IMR-90 (cell line): Measurements from ENCODE around the gene CDCA4. TPM values are rescaled to one million over a fixed set of nuclear protein-coding genes. Genes with fewer than 3 reads are reported as not detected.

Experiments used
- ATAC-seq: fragments of 200-7000 bp; cut with Tn5 transposase; 2 replicates; pipeline ENCODE4 v1.9.1; 2020; ENCODE audit warnings: low read depth, mild to moderate bottlenecking, moderate library complexity
- BruUV-seq: library from RNA; stranded (reverse); fragments of 400-500 nt; replicated peaks from 2 replicates; lab custom pipeline; 2021; lab: Mats Ljungman, UMichigan
- CTCF ChIA-PET: fragments of 300-600 bp; formaldehyde crosslinking; extraction: SDS; loops from one replicate; lab custom pipeline; 2021; ENCODE audit warnings: antibody characterized with exemption; lab: Yijun Ruan, JAX
- POLR2A ChIA-PET: fragments of 300-600 bp; sonication (Branson Sonifier 250); formaldehyde crosslinking; loops from one replicate; lab custom pipeline; 2022; ENCODE audit warnings: antibody characterized with exemption; ENCODE audit not compliant: unreplicated experiment; lab: Charles Lee
- DNase-seq: peaks from one replicate; pipeline ENCODE4 v3.0.0; 2013
- H2AFZ ChIP-seq: replicated peaks from 2 replicates; pipeline ENCODE3; 2013; ENCODE audit warnings: low read length, mild to moderate bottlenecking; ENCODE audit not compliant: poor library complexity
- H2AK5ac ChIP-seq: 2 replicates; pipeline ENCODE4 v1.6.1; 2013; ENCODE audit warnings: low read depth, low read length, inconsistent platforms
- H2AK9ac ChIP-seq: replicated peaks from 2 replicates; pipeline ENCODE3; 2013; ENCODE audit warnings: mild to moderate bottlenecking, low read depth, low read length, moderate library complexity; ENCODE audit not compliant: poor library complexity
- H2BK120ac ChIP-seq: 2 replicates; pipeline ENCODE4 v1.6.1; 2013; ENCODE audit warnings: low read depth, low read length, inconsistent platforms
- H2BK15ac ChIP-seq: 3 replicates; pipeline ENCODE4 v1.6.1; 2013; ENCODE audit warnings: low read depth, low read length, inconsistent platforms
- H2BK20ac ChIP-seq: 2 replicates; pipeline ENCODE4 v1.6.1; 2013; ENCODE audit warnings: low read depth, mild to moderate bottlenecking, inconsistent platforms, low read length, moderate library complexity
- H2BK5ac ChIP-seq: 2 replicates; pipeline ENCODE4 v1.6.1; 2013; ENCODE audit warnings: mild to moderate bottlenecking, low read depth, low read length, inconsistent platforms; ENCODE audit not compliant: poor library complexity, severe bottlenecking
- H3K14ac ChIP-seq: replicated peaks from 2 replicates; pipeline ENCODE4 v1.6.1; 2013; ENCODE audit warnings: low read depth, low read length, inconsistent platforms
- H3K18ac ChIP-seq: 2 replicates; pipeline ENCODE4 v1.6.1; 2013; ENCODE audit warnings: low read depth, low read length, control low read depth
- H3K23ac ChIP-seq: 2 replicates; pipeline ENCODE4 v1.6.1; 2013; ENCODE audit warnings: low read depth, low read length, inconsistent platforms
- H3K27ac ChIP-seq: 2 replicates; pipeline ENCODE4 v1.5.1; 2013; ENCODE audit warnings: mild to moderate bottlenecking, control low read depth, low read length; ENCODE audit not compliant: insufficient read depth
- H3K27me3 ChIP-seq: 2 replicates; pipeline ENCODE4 v1.6.1; 2013; ENCODE audit warnings: low read length; ENCODE audit not compliant: control insufficient read depth, insufficient read depth
- H3K36me3 ChIP-seq: 2 replicates; pipeline ENCODE4 v1.6.1; 2013; ENCODE audit warnings: low read length, mixed read lengths; ENCODE audit not compliant: control insufficient read depth, insufficient read depth
- H3K4ac ChIP-seq: 2 replicates; pipeline ENCODE4 v1.6.1; 2013; ENCODE audit warnings: low read depth, low read length, inconsistent platforms
- H3K4me1 ChIP-seq: 2 replicates; pipeline ENCODE4 v1.6.1; 2013; ENCODE audit warnings: low read length, mixed read lengths; ENCODE audit not compliant: control insufficient read depth, insufficient read depth
- H3K4me2 ChIP-seq: 2 replicates; pipeline ENCODE4 v1.6.1; 2013; ENCODE audit warnings: low read depth, mild to moderate bottlenecking, control low read depth, low read length, moderate library complexity
- H3K4me3 ChIP-seq: 2 replicates; pipeline ENCODE4 v1.5.1; 2013; ENCODE audit warnings: low read depth, mild to moderate bottlenecking, control low read depth, low read length, moderate library complexity; ENCODE audit not compliant: insufficient read depth
- H3K56ac ChIP-seq: 2 replicates; pipeline ENCODE4 v1.6.1; 2013; ENCODE audit warnings: low read length, inconsistent platforms; ENCODE audit not compliant: insufficient read depth; ENCODE audit errors: extremely low read depth
- H3K79me1 ChIP-seq, 2 experiments: 2 replicates each; pipeline ENCODE4 v1.6.1; 2013; ENCODE audit warnings: low read length in 2 of 2, inconsistent platforms in 1 of 2, low read depth in 1 of 2
- H3K9ac ChIP-seq: 2 replicates; pipeline ENCODE4 v1.6.1; 2013; ENCODE audit warnings: low read depth, low read length, control low read depth
- H3K9me1 ChIP-seq: 2 replicates; pipeline ENCODE4 v1.6.1; 2013; ENCODE audit warnings: low read length, inconsistent platforms; ENCODE audit not compliant: insufficient read depth
- H3K9me3 ChIP-seq: 2 replicates; pipeline ENCODE4 v1.6.1; 2013; ENCODE audit warnings: low read length; ENCODE audit not compliant: control insufficient read depth, insufficient read depth
- H4K20me1 ChIP-seq: 2 replicates; pipeline ENCODE4 v1.6.1; 2013; ENCODE audit warnings: low read length, inconsistent platforms; ENCODE audit not compliant: insufficient read depth
- H4K5ac ChIP-seq: 2 replicates; pipeline ENCODE4 v1.6.1; 2013; ENCODE audit warnings: mild to moderate bottlenecking, low read depth, low read length, control low read depth
- H4K8ac ChIP-seq, 2 experiments: 2 replicates each; pipeline ENCODE4 v1.6.1; 2013; ENCODE audit warnings: low read depth in 2 of 2, low read length in 2 of 2, control low read depth in 1 of 2, inconsistent platforms in 1 of 2
- H4K91ac ChIP-seq: 2 replicates; pipeline ENCODE4 v1.6.1; 2013; ENCODE audit warnings: low read depth, low read length, inconsistent platforms; ENCODE audit not compliant: insufficient read depth
- BHLHE40 ChIP-seq: fragments of 150-350 bp; IDR thresholded peaks from 2 replicates; pipeline ENCODE4 v1.6.1; 2016; ENCODE audit warnings: mild to moderate bottlenecking, low read depth, low read length
- CEBPB ChIP-seq: IDR thresholded peaks from 2 replicates; pipeline ENCODE4 v1.6.1; 2012; ENCODE audit warnings: low read depth, low read length, improper control_type of control experiment
- CTCF ChIP-seq: conservative IDR thresholded peaks from 2 replicates; pipeline ENCODE4 v1.5.1; 2012; ENCODE audit warnings: mild to moderate bottlenecking, low read depth, low read length, improper control_type of control experiment
- FOS ChIP-seq: fragments of 150-350 bp; IDR thresholded peaks from 2 replicates; pipeline ENCODE4 v1.6.1; 2016; ENCODE audit warnings: low read depth, low read length
- MAZ ChIP-seq: IDR thresholded peaks from 2 replicates; pipeline ENCODE4 v1.6.1; 2012; ENCODE audit warnings: low read depth, mild to moderate bottlenecking, low read length, improper control_type of control experiment, moderate library complexity, borderline replicate concordance
- MXI1 ChIP-seq: IDR thresholded peaks from 2 replicates; pipeline ENCODE4 v1.6.1; 2012; ENCODE audit warnings: low read depth, mild to moderate bottlenecking, low read length, moderate library complexity, borderline replicate concordance
- POLR2A ChIP-seq: IDR thresholded peaks from 2 replicates; pipeline ENCODE4 v1.6.1; 2012; ENCODE audit warnings: mild to moderate bottlenecking, low read depth, low read length
- RAD21 ChIP-seq: IDR thresholded peaks from 2 replicates; pipeline ENCODE4 v1.6.1; 2012; ENCODE audit warnings: low read length, improper control_type of control experiment
- RFX5 ChIP-seq: IDR thresholded peaks from 2 replicates; pipeline ENCODE4 v1.8.0; 2012; ENCODE audit warnings: low read depth, mild to moderate bottlenecking, low read length, moderate library complexity
- WGBS, 2 experiments: methylation state at CpG; one replicate each; pipeline versions ENCODE4 v1.1.5 to v1.1.7; 2013; ENCODE audit warnings: missing lambda C conversion rate in 2 of 2; ENCODE audit not compliant: insufficient read length in 1 of 2; ENCODE audit errors: extremely low coverage in 2 of 2; 5-methylcytosine and 5-hydroxymethylcytosine counted together
- dilution Hi-C: fragments of 300-500 bp; cut with HindIII; formaldehyde crosslinking; loops from one replicate; pipeline ENCODE4 v1.14.3; 2018; ENCODE audit warnings: low sequenced_read_pairs; ENCODE audit not compliant: unreplicated experiment
- in situ Hi-C: fragments of 300-500 bp; cut with MboI; formaldehyde crosslinking; loops from 3 replicates; pipeline ENCODE4 v1.14.3; 2019; ENCODE audit warnings: low sequenced_read_pairs, inconsistent platforms, mixed read lengths
- intact Hi-C: fragments of 100-400 bp; cut with micrococcal nuclease; formaldehyde crosslinking; loops from 2 replicates; pipeline ENCODE4 v1.10.0; 2022
- polyA plus RNA-seq, 3 experiments: library from polyadenylated mRNA; depleted of rRNA; stranded (reverse); fragments of >200 nt; gene quantifications; 2 replicates each; pipeline ENCODE4 v1.2.3, GENCODE V29; 2012; ENCODE audit warnings: low replicate concordance in 1 of 3
- total RNA-seq: library from RNA; depleted of rRNA; stranded (reverse); fragments of >200 nt; gene quantifications from 2 replicates; pipeline ENCODE4 v1.2.3, GENCODE V29; 2012

CDCA4 gene
- total and polyA plus RNA-seq, 2 of the 4 experiments (the other 2 are of a cell fraction) = 17.7 to 18.6 TPM

- POLR2A ChIA-PET = no interaction called here
- H3K79me1 ChIP-seq = no peaks in the 10 kb centered on the region
- H3K9ac ChIP-seq = no peak overlapping the region
- no TSS peak for BruUV-seq
- H3K9me3 ChIP-seq = no peaks in the 10 kb centered on the region
- no peaks in the 10 kb centered on the region for H4K20me1 ChIP-seq
- H4K8ac ChIP-seq = no peak overlapping the region
- H3K36me3 ChIP-seq = no peaks in the 10 kb centered on the region
- DNase-seq (peak; percentile 42), ATAC-seq (no peak)
- dilution Hi-C loops (loop anchor here (10.0 kb wide), 1 partner anchor 116 kb away; no protein-coding TSS in a partner anchor), intact Hi-C loops (no loop called here), in situ Hi-C loops (no loop called here)
- peak overlapping the region; percentile 58 for H2AFZ ChIP-seq
- no peak overlapping the region for H3K4me3 ChIP-seq
- no peak overlapping the region for H4K5ac ChIP-seq
- no peak overlapping the region for H3K27ac ChIP-seq
- no peak overlapping the region for H2BK15ac ChIP-seq
- H3K18ac ChIP-seq = no peak overlapping the region
- H3K56ac ChIP-seq = no peak overlapping the region
- no peak overlapping the region for H2BK120ac ChIP-seq
- CTCF ChIA-PET = no interaction called here
- H2AK9ac ChIP-seq = no peak overlapping the region
- H3K23ac ChIP-seq = no peak overlapping the region
- peaks cover 8% of the 10 kb centered on the region for H3K27me3 ChIP-seq
- H2BK5ac ChIP-seq = no peak overlapping the region
- no peak overlapping the region for H2AK5ac ChIP-seq
- 72% methylated on average over 6 of the region's 10 CpGs; no CpG with 5 or more reads in 1 of the 2 experiments for WGBS, 2 experiments
- H3K14ac ChIP-seq = no peak overlapping the region
- H3K9me1 ChIP-seq = no peaks in the 10 kb centered on the region
- TF ChIP-seq CEBPB (no peak), FOS (no peak), RFX5 (no peak), POLR2A (no peak), RAD21 (no peak), BHLHE40 (no peak), MAZ (no peak), CTCF (no peak), MXI1 (no peak)
- no peak overlapping the region for H4K91ac ChIP-seq
- H3K4ac ChIP-seq = no peak overlapping the region
- no peak overlapping the region for H3K4me2 ChIP-seq
- H2BK20ac ChIP-seq = no peak overlapping the region
- H3K4me1 ChIP-seq = peaks cover 3% of the 10 kb centered on the region; the same call in 1 of the 2 replicates
Measured at GRCh38 chr14:105050551-105050897, 29.6 kb upstream of the CDCA4 start.
